Kidney (tissue), 14 donors: ENCODE measurements around the gene PRKAR2B. TPM values are rescaled to one million over a fixed set of nuclear protein-coding genes. Genes with fewer than 3 reads are reported as not detected.
"Not testable (repeated sequence)": the region's sequence is repeated elsewhere in the genome, so short reads cannot be mapped to it uniquely, and the experiment has no call there.

Experiments
- DNase-seq, 5 donors: peaks; one replicate each; pipeline ENCODE4 v3.0.0-alpha.2; 2013 to 2020
- FAIRE-seq: peaks from 2 replicates; lab custom pipeline; 2012; peaks lifted over from hg19 to GRCh38; lab: Jason Lieb, UNC
- H3K27ac ChIP-seq, 2 donors: one replicate each; pipeline ENCODE4 v1.7.0; 2013; ENCODE audit warnings: low read depth in 2 of 2, low read length in 2 of 2, inconsistent platforms in 1 of 2
- H3K27me3 ChIP-seq: one replicate; pipeline ENCODE4 v1.7.1; 2013; ENCODE audit warnings: low read length, inconsistent platforms; ENCODE audit not compliant: control insufficient read depth, insufficient read depth
- H3K36me3 ChIP-seq, 3 donors: one replicate each; pipeline versions ENCODE4 v1.7.0 to v1.7.1; 2013; ENCODE audit warnings: low read length in 3 of 3, control low read depth in 1 of 3, inconsistent platforms in 1 of 3; ENCODE audit not compliant: insufficient read depth in 3 of 3, control insufficient read depth in 2 of 3
- H3K4me1 ChIP-seq, 3 donors: one replicate each; pipeline versions ENCODE4 v1.7.0 to v1.7.1; 2013; ENCODE audit warnings: low read length in 3 of 3, inconsistent platforms in 1 of 3, low read depth in 1 of 3; ENCODE audit not compliant: control insufficient read depth in 2 of 3, insufficient read depth in 2 of 3
- H3K4me3 ChIP-seq, 3 donors: one replicate each; pipeline versions ENCODE4 v1.7.0 to v1.8.1; 2013; ENCODE audit warnings: low read length in 3 of 3, control low read depth in 1 of 3, inconsistent platforms in 1 of 3
- H3K9ac ChIP-seq, 3 donors: one replicate each; pipeline versions ENCODE4 v1.7.0 to v1.7.1; 2013; ENCODE audit warnings: low read length in 3 of 3, control low read depth in 1 of 3, inconsistent platforms in 1 of 3
- H3K9me3 ChIP-seq, 3 donors: one replicate each; pipeline versions ENCODE4 v1.7.0 to v1.7.1; 2013; ENCODE audit warnings: low read length in 3 of 3, control low read depth in 1 of 3, inconsistent platforms in 1 of 3; ENCODE audit not compliant: control insufficient read depth in 2 of 3, insufficient read depth in 1 of 3
- intact Hi-C: fragments of 100-400 bp; cut with DNase I; formaldehyde crosslinking; loops from one replicate; pipeline ENCODE4 v1.11.1; 2022
- polyA plus RNA-seq: library from polyadenylated mRNA; stranded (reverse); fragments of 350-450 nt; fragmentation: Illumina TruSeq; extraction: RNeasy Lipid Tissue Mini Kit (QIAGEN cat#74804); gene quantifications from one replicate; pipeline ENCODE4 v1.2.3, GENCODE V29; 2014; ENCODE audit warnings: low read depth, low replicate concordance; ENCODE audit not compliant: insufficient read depth
- total RNA-seq: library from RNA; stranded (reverse); fragmentation: NEBNext Ultra II Directional; extraction: Animal tissue kit (Norgen Biotek cat#: 25700); gene quantifications from one replicate; pipeline ENCODE4 v1.2.1, GENCODE V29; 2021
- TF ChIP-seq, protein P1 (sequence below): IDR thresholded peaks from 3 replicates; pipeline ENCODE4 v1.5.1; 2012; ENCODE audit warnings: mild to moderate bottlenecking, moderate library complexity, borderline replicate concordance; ENCODE audit not compliant: insufficient read depth; ENCODE audit errors: extremely low read depth
- donor health status: control.
- donor health status: control.
- donor health status: control.
- donor health status: control.
- donor health status: control.
- donor health status: DM: yes; HTN: yes; CAD: no.
- donor health status: Normal renal cell carcinoma (clear cell type).

PRKAR2B gene
- total and polyA plus RNA-seq, 2 donors from 2014 or later: 6.9 to 7.3 TPM

GRCh38 chr7:107051376-107051775 is 6.9 kb downstream of the PRKAR2B start:
- Histone ChIP-seq H3K27me3 (no peaks in the 10 kb centered on the region), H3K9ac (no peak overlapping the region), H3K9me3 (no peaks in the 10 kb centered on the region), H3K4me3 (no peak overlapping the region), H3K36me3 (no peaks in the 10 kb centered on the region), H3K4me1 (no peaks in the 10 kb centered on the region), H3K27ac (no peak overlapping the region)
- intact Hi-C loops: no loop called here
- TF ChIP-seq, protein P1, sequence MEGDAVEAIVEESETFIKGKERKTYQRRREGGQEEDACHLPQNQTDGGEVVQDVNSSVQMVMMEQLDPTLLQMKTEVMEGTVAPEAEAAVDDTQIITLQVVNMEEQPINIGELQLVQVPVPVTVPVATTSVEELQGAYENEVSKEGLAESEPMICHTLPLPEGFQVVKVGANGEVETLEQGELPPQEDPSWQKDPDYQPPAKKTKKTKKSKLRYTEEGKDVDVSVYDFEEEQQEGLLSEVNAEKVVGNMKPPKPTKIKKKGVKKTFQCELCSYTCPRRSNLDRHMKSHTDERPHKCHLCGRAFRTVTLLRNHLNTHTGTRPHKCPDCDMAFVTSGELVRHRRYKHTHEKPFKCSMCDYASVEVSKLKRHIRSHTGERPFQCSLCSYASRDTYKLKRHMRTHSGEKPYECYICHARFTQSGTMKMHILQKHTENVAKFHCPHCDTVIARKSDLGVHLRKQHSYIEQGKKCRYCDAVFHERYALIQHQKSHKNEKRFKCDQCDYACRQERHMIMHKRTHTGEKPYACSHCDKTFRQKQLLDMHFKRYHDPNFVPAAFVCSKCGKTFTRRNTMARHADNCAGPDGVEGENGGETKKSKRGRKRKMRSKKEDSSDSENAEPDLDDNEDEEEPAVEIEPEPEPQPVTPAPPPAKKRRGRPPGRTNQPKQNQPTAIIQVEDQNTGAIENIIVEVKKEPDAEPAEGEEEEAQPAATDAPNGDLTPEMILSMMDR: no peak
- DNase-seq (no peak), FAIRE-seq (no peak)

- H3K4me3 ChIP-seq, H3K9ac ChIP-seq, FAIRE-seq, H3K27ac ChIP-seq, H3K27me3 ChIP-seq, intact Hi-C loops, H3K4me1 ChIP-seq, H3K36me3 ChIP-seq, H3K9me3 ChIP-seq, DNase-seq: not testable (repeated sequence)
Observed at GRCh38 chr7:107054965-107055364, 10.5 kb downstream of the PRKAR2B start.

DNA sequence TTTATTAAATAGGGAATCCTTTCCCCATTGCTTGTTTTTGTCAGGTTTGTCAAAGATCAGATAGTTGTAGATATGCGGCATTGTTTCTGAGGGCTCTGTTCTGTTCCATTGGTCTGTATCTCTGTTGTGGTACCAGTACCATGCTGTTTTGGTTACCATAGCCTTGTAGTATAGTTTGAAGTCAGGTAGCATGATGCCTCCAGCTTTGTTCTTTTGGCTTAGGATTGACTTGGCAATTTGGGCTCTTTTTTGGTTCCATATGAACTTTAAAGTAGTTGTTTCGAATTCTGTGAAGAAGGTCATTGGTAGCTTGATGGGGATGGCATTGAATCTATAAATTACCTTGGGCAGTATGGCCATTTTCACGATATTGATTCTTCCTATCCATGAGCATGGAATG is 11.6 kb downstream of the PRKAR2B start:
- H3K27me3 ChIP-seq, intact Hi-C loops, H3K4me1 ChIP-seq, DNase-seq, H3K9me3 ChIP-seq, H3K36me3 ChIP-seq, H3K4me3 ChIP-seq, FAIRE-seq, H3K9ac ChIP-seq, H3K27ac ChIP-seq: not testable (repeated sequence)

- no peaks in the 10 kb centered on the region for H3K27me3 ChIP-seq
- no peak for DNase-seq
- no peak overlapping the region for H3K27ac ChIP-seq
- no peaks in the 10 kb centered on the region for H3K4me1 ChIP-seq
- no peaks in the 10 kb centered on the region for H3K36me3 ChIP-seq
- intact Hi-C loops: no loop called here
- TF ChIP-seq, protein P1: no peak
- H3K9ac ChIP-seq: no peak overlapping the region
- no peak overlapping the region for H3K4me3 ChIP-seq
- no peak for FAIRE-seq
- H3K9me3 ChIP-seq: no peaks in the 10 kb centered on the region
Observed at GRCh38 chr7:107056728-107057473, 12.4 kb downstream of the PRKAR2B start.
